Type B pancreatic cell (in vitro differentiated cells): ENCODE data around the gene ADAMTS17. TPM values are rescaled to one million over a fixed set of nuclear protein-coding genes. Genes with fewer than 3 reads are reported as not detected.

ENCODE experiments used
- DNase-seq: peaks from one replicate; pipeline ENCODE4 v3.0.0; 2021; ENCODE audit warnings: mixed read lengths; ENCODE audit not compliant: unreplicated experiment; ENCODE audit errors: extremely low spot score
- H3K27ac Mint-ChIP-seq: 2 replicates; pipeline ENCODE4 v1.8.0; 2021; ENCODE audit warnings: mild to moderate bottlenecking, mixed read lengths
- H3K27me3 Mint-ChIP-seq: 2 replicates; pipeline ENCODE4 v1.8.0; 2021; ENCODE audit warnings: mixed read lengths
- H3K36me3 Mint-ChIP-seq: 2 replicates; pipeline ENCODE4 v1.8.0; 2021; ENCODE audit warnings: mixed read lengths
- H3K4me1 Mint-ChIP-seq: one replicate; pipeline ENCODE4 v1.8.0; 2021; ENCODE audit warnings: mixed read lengths; ENCODE audit not compliant: unreplicated experiment
- H3K4me3 Mint-ChIP-seq: 2 replicates; pipeline ENCODE4 v1.8.0; 2021; ENCODE audit warnings: mild to moderate bottlenecking, mixed read lengths
- H3K9me3 Mint-ChIP-seq: 2 replicates; pipeline ENCODE4 v1.8.0; 2021; ENCODE audit warnings: mixed read lengths
- total RNA-seq: library from RNA; stranded (reverse); gene quantifications from 2 replicates; pipeline ENCODE4 v1.2.1, GENCODE V29; 2021; ENCODE audit warnings: low replicate concordance
- TF ChIP-seq, protein P1 (sequence below): fragments of 200-600 bp; sonication (generic); conservative IDR thresholded peaks from 2 replicates; pipeline ENCODE4 v1.5.0; 2021; ENCODE audit warnings: antibody characterized with exemption, mild to moderate bottlenecking

ADAMTS17 gene
- total RNA-seq, 1 donor from 2014 or later: 18.3 TPM

GRCh38 chr15:100245855-100246254, 95.9 kb downstream of the ADAMTS17 start:
- peaks cover 10% of the 10 kb centered on the region for H3K36me3 Mint-ChIP-seq
- no peaks in the 10 kb centered on the region for H3K27me3 Mint-ChIP-seq
- peak overlapping the region; percentile 12 for H3K4me3 Mint-ChIP-seq
- peaks cover 8% of the 10 kb centered on the region for H3K4me1 Mint-ChIP-seq
- DNase-seq: no peak
- TF ChIP-seq, protein P1, sequence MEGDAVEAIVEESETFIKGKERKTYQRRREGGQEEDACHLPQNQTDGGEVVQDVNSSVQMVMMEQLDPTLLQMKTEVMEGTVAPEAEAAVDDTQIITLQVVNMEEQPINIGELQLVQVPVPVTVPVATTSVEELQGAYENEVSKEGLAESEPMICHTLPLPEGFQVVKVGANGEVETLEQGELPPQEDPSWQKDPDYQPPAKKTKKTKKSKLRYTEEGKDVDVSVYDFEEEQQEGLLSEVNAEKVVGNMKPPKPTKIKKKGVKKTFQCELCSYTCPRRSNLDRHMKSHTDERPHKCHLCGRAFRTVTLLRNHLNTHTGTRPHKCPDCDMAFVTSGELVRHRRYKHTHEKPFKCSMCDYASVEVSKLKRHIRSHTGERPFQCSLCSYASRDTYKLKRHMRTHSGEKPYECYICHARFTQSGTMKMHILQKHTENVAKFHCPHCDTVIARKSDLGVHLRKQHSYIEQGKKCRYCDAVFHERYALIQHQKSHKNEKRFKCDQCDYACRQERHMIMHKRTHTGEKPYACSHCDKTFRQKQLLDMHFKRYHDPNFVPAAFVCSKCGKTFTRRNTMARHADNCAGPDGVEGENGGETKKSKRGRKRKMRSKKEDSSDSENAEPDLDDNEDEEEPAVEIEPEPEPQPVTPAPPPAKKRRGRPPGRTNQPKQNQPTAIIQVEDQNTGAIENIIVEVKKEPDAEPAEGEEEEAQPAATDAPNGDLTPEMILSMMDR: no peak
- peak overlapping the region; percentile 97 for H3K27ac Mint-ChIP-seq
- H3K9me3 Mint-ChIP-seq: peaks cover 5% of the 10 kb centered on the region

GRCh38 chr15:100245487-100245820, 96.3 kb downstream of the ADAMTS17 start:
- TF ChIP-seq, protein P1: no peak
- Mint-ChIP-seq H3K27ac (peak overlapping the region; percentile 97), H3K36me3 (peaks cover 10% of the 10 kb centered on the region), H3K9me3 (peaks cover 5% of the 10 kb centered on the region), H3K27me3 (no peaks in the 10 kb centered on the region), H3K4me3 (peak overlapping the region; percentile 31), H3K4me1 (peaks cover 8% of the 10 kb centered on the region)
- no peak for DNase-seq

DNA sequence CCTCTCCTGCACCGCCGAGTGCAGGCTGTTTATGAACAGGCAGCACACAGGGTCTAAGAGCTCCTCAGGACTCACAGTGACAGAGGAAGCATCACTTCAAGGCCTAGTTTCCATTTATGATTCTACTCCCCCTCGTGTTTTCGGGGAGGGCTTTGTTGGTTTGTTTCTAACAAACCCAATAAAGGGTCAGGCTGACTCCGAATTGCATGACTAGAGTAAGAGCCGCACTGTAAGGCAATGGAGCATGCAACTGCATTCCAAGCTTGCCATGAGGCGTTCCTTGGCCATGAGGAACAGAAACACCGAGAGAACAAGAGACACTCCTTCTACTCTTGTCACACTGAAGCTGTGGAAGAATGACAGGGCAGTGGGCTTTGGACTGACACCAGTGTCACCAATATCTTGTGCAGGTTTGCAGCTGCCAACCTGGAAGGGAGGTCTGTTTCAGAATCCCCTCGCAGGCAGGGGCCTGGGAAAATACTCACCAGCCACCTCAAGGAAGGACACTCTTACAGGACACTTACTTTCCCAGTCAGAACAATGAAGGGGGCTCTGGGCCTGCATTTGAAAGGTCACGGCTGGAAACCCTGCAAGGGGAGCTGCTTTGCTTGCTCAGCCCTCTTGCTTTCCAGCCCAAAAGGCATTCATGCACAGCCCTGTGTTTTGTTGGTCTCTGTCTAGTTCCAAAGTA, 96.8 kb downstream of the ADAMTS17 start:
- Mint-ChIP-seq H3K36me3 (peaks cover 10% of the 10 kb centered on the region), H3K9me3 (peaks cover 5% of the 10 kb centered on the region), H3K4me3 (peak overlapping the region; percentile 31), H3K27me3 (no peaks in the 10 kb centered on the region), H3K4me1 (peaks cover 8% of the 10 kb centered on the region), H3K27ac (peak overlapping the region; percentile 97)
- TF ChIP-seq, protein P1: no peak
- no peak for DNase-seq

GRCh38 chr15:100242989-100243388, 98.8 kb downstream of the ADAMTS17 start:
- Mint-ChIP-seq H3K36me3 (peaks cover 10% of the 10 kb centered on the region), H3K4me3 (no peak overlapping the region), H3K4me1 (peaks cover 8% of the 10 kb centered on the region), H3K9me3 (peaks cover 5% of the 10 kb centered on the region), H3K27ac (no peak overlapping the region), H3K27me3 (no peaks in the 10 kb centered on the region)
- DNase-seq: no peak
- TF ChIP-seq, protein P1: no peak

DNA sequence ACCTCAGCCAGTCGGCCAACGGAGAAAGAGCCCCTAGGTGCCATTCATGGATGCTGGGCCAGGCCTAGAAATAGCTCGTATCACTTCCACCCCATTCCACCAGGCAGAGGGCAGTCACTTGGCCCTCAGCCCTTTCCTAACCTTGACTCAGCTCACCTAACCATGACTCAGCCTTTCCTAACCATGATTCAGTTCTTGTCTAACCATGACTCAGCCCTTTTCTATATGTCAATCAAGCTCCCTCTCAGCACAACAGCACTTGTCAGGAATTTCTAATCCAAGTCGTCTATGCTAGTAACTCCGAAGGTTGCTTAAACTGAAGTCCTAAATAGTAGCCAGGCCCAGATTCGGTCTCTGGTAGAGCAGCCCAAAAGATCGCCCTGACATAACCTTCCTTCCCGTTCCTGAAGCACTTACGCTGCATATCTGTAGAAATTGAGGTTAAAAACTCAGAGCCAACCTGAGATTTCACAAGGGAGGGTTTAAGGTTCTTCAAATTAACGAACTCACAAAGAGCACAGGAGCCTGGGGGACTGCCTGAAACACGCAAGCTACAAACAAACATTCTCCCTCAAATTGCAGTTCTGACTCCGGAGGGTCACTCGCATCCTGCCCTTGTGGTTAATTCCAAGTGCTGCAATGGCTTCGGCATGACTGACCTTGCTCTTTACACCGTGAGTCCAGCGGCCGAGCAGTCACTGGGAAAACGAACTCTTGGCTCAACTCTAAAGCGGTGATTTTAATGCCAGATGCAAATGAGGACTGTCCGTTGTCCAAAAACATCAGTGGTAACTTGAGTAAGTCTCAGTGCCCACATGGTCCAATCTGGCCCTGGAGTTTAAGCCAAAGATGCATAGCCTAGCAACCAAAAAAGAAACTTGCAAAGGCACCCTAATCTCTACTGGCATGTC, 99.9 kb downstream of the ADAMTS17 start:
- Mint-ChIP-seq H3K36me3 (peaks cover 10% of the 10 kb centered on the region), H3K4me3 (no peak overlapping the region), H3K4me1 (peaks cover 8% of the 10 kb centered on the region), H3K27ac (peak overlapping the region; percentile 10), H3K27me3 (no peaks in the 10 kb centered on the region), H3K9me3 (peaks cover 5% of the 10 kb centered on the region)
- DNase-seq: no peak
- TF ChIP-seq, protein P1: no peak
